Activated naive CD4-positive, alpha-beta T cell treated with anti-CD3 and anti-CD28 coated beads, Interleukin-2, amount 10 ng/mL, durations not matched to agents 7 days and 5 days (primary cell): ENCODE results near the gene MOV10.

Source experiments
- CTCF ChIA-PET: fragments of 350-600 bp; sonication (Branson Sonifier 250); formaldehyde crosslinking; loops from one replicate; lab custom pipeline; 2021; ENCODE audit warnings: antibody characterized with exemption; lab: Charles Lee
- DNase-seq: peaks from one replicate; pipeline ENCODE4 v3.0.0-alpha.2; 2020
- H3K27ac Mint-ChIP-seq: one replicate; pipeline ENCODE4 v1.8.0; 2021; ENCODE audit warnings: mild to moderate bottlenecking, moderate library complexity, mixed read lengths
- H3K27me3 Mint-ChIP-seq: one replicate; pipeline ENCODE4 v1.8.0; 2021; ENCODE audit warnings: mild to moderate bottlenecking, mixed read lengths
- H3K36me3 Mint-ChIP-seq: one replicate; pipeline ENCODE4 v1.8.0; 2021; ENCODE audit warnings: mixed read lengths
- H3K4me1 Mint-ChIP-seq: one replicate; pipeline ENCODE4 v1.8.0; 2021; ENCODE audit warnings: mixed read lengths
- H3K4me3 Mint-ChIP-seq: one replicate; pipeline ENCODE4 v1.8.0; 2021; ENCODE audit warnings: mild to moderate bottlenecking, moderate library complexity, mixed read lengths
- H3K9me3 Mint-ChIP-seq: one replicate; pipeline ENCODE4 v1.8.0; 2021; ENCODE audit warnings: mixed read lengths

The MOV10 gene

GRCh38 chr1:112643080-112643479 is 31.4 kb upstream of the MOV10 start:
- Mint-ChIP-seq H3K27ac (no peak overlapping the region), H3K4me3 (no peak overlapping the region), H3K4me1 (peaks cover 19% of the 10 kb centered on the region), H3K9me3 (no peaks in the 10 kb centered on the region), H3K27me3 (no peaks in the 10 kb centered on the region), H3K36me3 (peaks cover 34% of the 10 kb centered on the region)
- CTCF ChIA-PET = no interaction called here
- DNase-seq = no peak

DNA sequence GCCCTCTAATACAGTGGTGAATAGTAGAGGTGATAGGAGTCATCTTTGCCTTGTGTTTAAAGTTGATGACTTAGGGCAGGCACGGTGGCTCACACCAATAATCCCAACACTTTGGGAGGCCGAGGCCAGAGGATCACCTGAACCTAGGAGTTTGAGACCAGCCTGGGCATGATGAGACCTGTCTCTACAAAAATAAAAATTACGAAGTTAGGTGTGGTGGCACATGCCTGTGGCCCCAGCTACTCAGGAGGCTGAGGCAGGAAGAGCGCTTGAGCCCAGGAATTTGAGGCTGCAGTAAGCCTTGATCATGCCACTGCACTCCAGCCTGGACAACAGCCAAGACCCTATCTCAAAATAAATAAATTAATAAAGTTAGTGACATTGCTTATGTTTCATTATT is 28.2 kb upstream of the MOV10 start:
- CTCF ChIA-PET = no interaction called here
- H3K27me3 Mint-ChIP-seq = no peaks in the 10 kb centered on the region
- peaks cover 19% of the 10 kb centered on the region for H3K4me1 Mint-ChIP-seq
- H3K27ac Mint-ChIP-seq = no peak overlapping the region
- DNase-seq = no peak
- H3K4me3 Mint-ChIP-seq = no peak overlapping the region
- H3K36me3 Mint-ChIP-seq = peaks cover 58% of the 10 kb centered on the region
- no peaks in the 10 kb centered on the region for H3K9me3 Mint-ChIP-seq

GRCh38 chr1:112651205-112651604 is 23.3 kb upstream of the MOV10 start:
- Mint-ChIP-seq H3K36me3 (peaks cover 55% of the 10 kb centered on the region), H3K4me1 (peaks cover 10% of the 10 kb centered on the region), H3K27me3 (no peaks in the 10 kb centered on the region), H3K4me3 (no peak overlapping the region), H3K9me3 (no peaks in the 10 kb centered on the region), H3K27ac (no peak overlapping the region)
- CTCF ChIA-PET = interaction anchor here (0.8 kb wide), 1 partner anchor 17 kb away, joined by 4 read pairs; no protein-coding TSS in a partner anchor
- DNase-seq = no peak

- H3K9me3 Mint-ChIP-seq = no peaks in the 10 kb centered on the region
- no peak overlapping the region for H3K4me3 Mint-ChIP-seq
- CTCF ChIA-PET = no interaction called here
- no peak overlapping the region for H3K27ac Mint-ChIP-seq
- H3K36me3 Mint-ChIP-seq = peaks cover 78% of the 10 kb centered on the region
- H3K4me1 Mint-ChIP-seq = peaks cover 23% of the 10 kb centered on the region
- H3K27me3 Mint-ChIP-seq = no peaks in the 10 kb centered on the region
- no peak for DNase-seq
These were observed 8.6 kb upstream of the MOV10 start for GRCh38 chr1:112665857-112666256.

- Mint-ChIP-seq H3K4me1 (peaks cover 23% of the 10 kb centered on the region), H3K27me3 (no peaks in the 10 kb centered on the region), H3K4me3 (no peak overlapping the region), H3K36me3 (peaks cover 77% of the 10 kb centered on the region), H3K27ac (no peak overlapping the region), H3K9me3 (no peaks in the 10 kb centered on the region)
- CTCF ChIA-PET = no interaction called here
- DNase-seq = no peak
These were observed 7.5 kb upstream of the MOV10 start for GRCh38 chr1:112666946-112667345.

DNA sequence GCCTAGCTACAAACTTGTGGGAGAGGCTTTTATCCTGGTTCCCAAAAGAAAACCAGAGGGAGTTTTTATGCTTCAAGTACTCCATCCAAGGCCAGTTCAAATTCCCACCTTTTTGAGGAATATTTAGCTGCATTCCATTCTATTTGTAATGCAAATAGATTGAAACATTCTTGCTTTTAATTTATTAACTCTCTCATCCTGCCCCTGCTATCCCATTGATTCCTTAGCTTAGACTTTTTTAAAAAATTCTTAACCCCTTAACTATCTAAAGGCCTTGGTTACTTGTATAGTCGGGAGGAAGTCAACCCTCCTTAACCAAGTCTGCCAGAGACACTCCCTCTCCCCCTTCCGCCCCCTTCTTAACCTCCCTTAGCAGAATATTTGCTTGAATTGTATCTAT is 2.5 kb upstream of the MOV10 start:
- no peak for DNase-seq
- no peak overlapping the region for H3K4me3 Mint-ChIP-seq

DNA sequence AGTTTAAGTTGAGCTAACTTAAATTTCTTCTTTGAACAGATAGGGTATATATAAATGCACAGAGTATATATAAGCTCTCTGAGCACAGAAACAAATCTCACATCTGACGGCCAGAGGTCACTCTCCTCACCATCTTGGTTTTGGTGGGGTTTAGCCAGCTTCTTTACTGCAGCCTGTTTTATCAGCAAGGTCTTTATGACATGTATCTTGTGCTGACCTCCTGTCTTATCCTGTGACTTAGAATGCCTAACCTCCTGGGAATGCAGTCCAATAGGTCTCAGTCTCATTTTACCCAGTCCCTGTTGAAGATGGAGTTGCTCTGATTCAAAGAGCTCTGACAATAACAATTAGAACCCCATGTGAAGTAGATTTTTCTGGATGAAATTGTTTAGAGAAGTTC is 1.6 kb upstream of the MOV10 start:
- H3K27ac Mint-ChIP-seq = peak overlapping the region; percentile 9
- no peak overlapping the region for H3K4me3 Mint-ChIP-seq
- no peaks in the 10 kb centered on the region for H3K9me3 Mint-ChIP-seq
- peaks cover 62% of the 10 kb centered on the region for H3K36me3 Mint-ChIP-seq
- DNase-seq = no peak
- peaks cover 44% of the 10 kb centered on the region for H3K4me1 Mint-ChIP-seq
- H3K27me3 Mint-ChIP-seq = peaks cover 5% of the 10 kb centered on the region
- CTCF ChIA-PET = interaction anchor here (1.1 to 3.8 kb wide), 4 partner anchors 12 to 282 kb away, joined by 4 to 17 read pairs (median 10); no protein-coding TSS in a partner anchor

More for the DNA sequence above, 2.5 kb upstream of the MOV10 start:
- Mint-ChIP-seq H3K36me3 (peaks cover 68% of the 10 kb centered on the region), H3K9me3 (no peaks in the 10 kb centered on the region), H3K4me1 (peaks cover 49% of the 10 kb centered on the region), H3K27me3 (peaks cover 5% of the 10 kb centered on the region), H3K27ac (peak overlapping the region; percentile 33)
- CTCF ChIA-PET = interaction anchor here (1.1 kb wide), 1 partner anchor 36 kb away, joined by 5 read pairs; no protein-coding TSS in a partner anchor

- CTCF ChIA-PET = interaction anchor here (0.8 to 3.8 kb wide), 10 partner anchors 13 to 283 kb away, joined by 3 to 17 read pairs (median 4); partner anchors contain the start of gene RHOC
- H3K27me3 Mint-ChIP-seq = peaks cover 5% of the 10 kb centered on the region
- DNase-seq = no peak
- H3K4me3 Mint-ChIP-seq = peak overlapping the region; percentile 97
- no peaks in the 10 kb centered on the region for H3K9me3 Mint-ChIP-seq
- peak overlapping the region; percentile 95 for H3K27ac Mint-ChIP-seq
- peaks cover 37% of the 10 kb centered on the region for H3K4me1 Mint-ChIP-seq
- peaks cover 57% of the 10 kb centered on the region for H3K36me3 Mint-ChIP-seq
These were observed 643 bp upstream of the MOV10 start for GRCh38 chr1:112673592-112674439.

- CTCF ChIA-PET = interaction anchor here (0.8 to 3.8 kb wide), 11 partner anchors 14 to 397 kb away, joined by 3 to 17 read pairs (median 3); partner anchors contain the start of gene RHOC
- H3K4me1 Mint-ChIP-seq = peaks cover 34% of the 10 kb centered on the region
- peak overlapping the region; percentile 97 for H3K4me3 Mint-ChIP-seq
- H3K27ac Mint-ChIP-seq = peak overlapping the region; percentile 95
- no peaks in the 10 kb centered on the region for H3K9me3 Mint-ChIP-seq
- peak; percentile 55 for DNase-seq
- peaks cover 50% of the 10 kb centered on the region for H3K36me3 Mint-ChIP-seq
- peaks cover 5% of the 10 kb centered on the region for H3K27me3 Mint-ChIP-seq
These were observed 698 bp downstream of the MOV10 start for GRCh38 chr1:112674986-112675727.

- H3K36me3 Mint-ChIP-seq = peaks cover 43% of the 10 kb centered on the region
- no peak for DNase-seq
- CTCF ChIA-PET = interaction anchor here (1.0 to 3.8 kb wide), 6 partner anchors 15 to 285 kb away, joined by 3 to 17 read pairs (median 8); partner anchors contain the start of gene RHOC
- H3K9me3 Mint-ChIP-seq = no peaks in the 10 kb centered on the region
- H3K27ac Mint-ChIP-seq = peak overlapping the region; percentile 79
- H3K27me3 Mint-ChIP-seq = peaks cover 5% of the 10 kb centered on the region
- peak overlapping the region; percentile 76 for H3K4me3 Mint-ChIP-seq
- H3K4me1 Mint-ChIP-seq = peaks cover 34% of the 10 kb centered on the region
These were observed 1.4 kb downstream of the MOV10 start for GRCh38 chr1:112675728-112676381.

GRCh38 chr1:112676543-112676942 is 2.1 kb downstream of the MOV10 start:
- no peak for DNase-seq
- CTCF ChIA-PET = interaction anchor here (1.2 kb wide), 1 partner anchor 285 kb away, joined by 3 read pairs; no protein-coding TSS in a partner anchor
- Mint-ChIP-seq H3K36me3 (peaks cover 38% of the 10 kb centered on the region), H3K4me1 (peaks cover 34% of the 10 kb centered on the region), H3K27ac (no peak overlapping the region), H3K9me3 (no peaks in the 10 kb centered on the region), H3K27me3 (peaks cover 5% of the 10 kb centered on the region), H3K4me3 (peak overlapping the region; percentile 76)

GRCh38 chr1:112677501-112677900 is 3.0 kb downstream of the MOV10 start:
- peaks cover 5% of the 10 kb centered on the region for H3K27me3 Mint-ChIP-seq
- CTCF ChIA-PET = no interaction called here
- no peak for DNase-seq
- no peaks in the 10 kb centered on the region for H3K9me3 Mint-ChIP-seq
- H3K36me3 Mint-ChIP-seq = peaks cover 30% of the 10 kb centered on the region
- H3K4me3 Mint-ChIP-seq = no peak overlapping the region
- H3K4me1 Mint-ChIP-seq = peaks cover 34% of the 10 kb centered on the region
- H3K27ac Mint-ChIP-seq = no peak overlapping the region

GRCh38 chr1:112678605-112679004 is 4.1 kb downstream of the MOV10 start:
- Mint-ChIP-seq H3K4me1 (peaks cover 28% of the 10 kb centered on the region), H3K27ac (no peak overlapping the region), H3K9me3 (no peaks in the 10 kb centered on the region), H3K27me3 (peaks cover 5% of the 10 kb centered on the region), H3K4me3 (no peak overlapping the region), H3K36me3 (peaks cover 24% of the 10 kb centered on the region)
- CTCF ChIA-PET = no interaction called here
- DNase-seq = no peak

- Mint-ChIP-seq H3K27ac (no peak overlapping the region), H3K4me3 (no peak overlapping the region), H3K36me3 (peaks cover 5% of the 10 kb centered on the region), H3K9me3 (no peaks in the 10 kb centered on the region), H3K27me3 (no peaks in the 10 kb centered on the region), H3K4me1 (no peaks in the 10 kb centered on the region)
- no peak for DNase-seq
- CTCF ChIA-PET = no interaction called here
These were observed 11.5 kb downstream of the MOV10 start for GRCh38 chr1:112685913-112686312.
